HFFc6 (cell line): Measurements from ENCODE around the gene LGALS13. TPM values are rescaled to one million over a fixed set of nuclear protein-coding genes. Genes with fewer than 3 reads are reported as not detected.
"Not testable (repeated sequence)": the region's sequence is repeated elsewhere in the genome, so short reads cannot be mapped to it uniquely, and the experiment has no call there.

Experiments used
- DNase-seq: peaks from one replicate; pipeline ENCODE4 v3.0.0-alpha.2; 2018
- H3K27ac Mint-ChIP-seq: 2 replicates; pipeline ENCODE4 v1.8.0; 2020; ENCODE audit warnings: mild to moderate bottlenecking, mixed read lengths
- H3K27me3 Mint-ChIP-seq: 2 replicates; pipeline ENCODE4 v1.8.0; 2021; ENCODE audit warnings: mild to moderate bottlenecking, moderate library complexity, mixed read lengths; ENCODE audit not compliant: insufficient read depth
- H3K36me3 Mint-ChIP-seq: 2 replicates; pipeline ENCODE4 v1.8.0; 2021; ENCODE audit warnings: low read depth, mixed read lengths
- H3K4me1 Mint-ChIP-seq: 2 replicates; pipeline ENCODE4 v1.8.0; 2020; ENCODE audit warnings: low read depth, mixed read lengths
- H3K4me3 Mint-ChIP-seq: 2 replicates; pipeline ENCODE4 v1.8.0; 2020; ENCODE audit warnings: mild to moderate bottlenecking, moderate library complexity, mixed read lengths
- H3K9me3 Mint-ChIP-seq: 2 replicates; pipeline ENCODE4 v1.8.0; 2020; ENCODE audit warnings: mild to moderate bottlenecking, mixed read lengths
- CTCF ChIP-seq: fragments of 200-600 bp; sonication (generic); IDR thresholded peaks from 2 replicates; pipeline ENCODE4 v1.5.0; 2021; ENCODE audit warnings: antibody characterized with exemption, mild to moderate bottlenecking
- total RNA-seq, 6 experiments: library from RNA; stranded (reverse); fragmentation: NEBNext Ultra II Directional; extraction: Animal tissue kit (Norgen Biotek cat#: 25700); gene quantifications; 2 replicates in 1 of 6; 3 replicates in 5 of 6; pipeline ENCODE4 v1.2.3, GENCODE V29; 2021

Gene LGALS13
- total RNA-seq, 6 experiments from 2014 or later: not detected

DNA sequence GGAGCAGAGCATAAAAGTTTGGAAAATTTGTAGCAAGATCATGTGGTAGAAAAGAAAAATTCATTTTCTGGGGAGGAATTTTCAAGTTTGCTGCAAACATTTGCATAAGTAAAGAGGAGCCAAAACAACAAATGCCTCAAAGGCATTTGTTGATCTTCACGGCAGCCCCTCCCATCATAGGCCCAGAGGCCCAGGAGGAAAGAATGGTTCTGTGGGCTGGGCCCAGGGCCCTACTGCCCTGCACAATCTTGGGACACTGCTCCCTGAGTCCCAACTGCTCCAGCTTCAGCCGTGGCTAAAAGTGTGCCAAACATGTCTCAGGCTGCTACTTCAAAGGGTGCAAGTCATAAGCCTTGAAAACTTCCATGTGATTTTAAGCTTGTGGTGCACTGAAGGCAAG lies 11.3 kb downstream of the LGALS13 start:
- DNase-seq: no peak
- Mint-ChIP-seq H3K27ac (no peak overlapping the region), H3K4me1 (no peaks in the 10 kb centered on the region), H3K9me3 (peaks cover 7% of the 10 kb centered on the region), H3K4me3 (no peak overlapping the region), H3K27me3 (no peaks in the 10 kb centered on the region; the same call in none of the 2 replicates), H3K36me3 (peaks cover 5% of the 10 kb centered on the region)
- TF ChIP-seq CTCF: no peak

- H3K4me1 Mint-ChIP-seq: no peaks in the 10 kb centered on the region
- no peaks in the 10 kb centered on the region; the same call in none of the 2 replicates for H3K27me3 Mint-ChIP-seq
- no peak for DNase-seq
- no peak overlapping the region for H3K4me3 Mint-ChIP-seq
- TF ChIP-seq CTCF: no peak
- peaks cover 5% of the 10 kb centered on the region for H3K36me3 Mint-ChIP-seq
- H3K9me3 Mint-ChIP-seq: peaks cover 7% of the 10 kb centered on the region
- no peak overlapping the region for H3K27ac Mint-ChIP-seq
Measured at GRCh38 chr19:39617745-39618144, 15.4 kb downstream of the LGALS13 start.

DNA sequence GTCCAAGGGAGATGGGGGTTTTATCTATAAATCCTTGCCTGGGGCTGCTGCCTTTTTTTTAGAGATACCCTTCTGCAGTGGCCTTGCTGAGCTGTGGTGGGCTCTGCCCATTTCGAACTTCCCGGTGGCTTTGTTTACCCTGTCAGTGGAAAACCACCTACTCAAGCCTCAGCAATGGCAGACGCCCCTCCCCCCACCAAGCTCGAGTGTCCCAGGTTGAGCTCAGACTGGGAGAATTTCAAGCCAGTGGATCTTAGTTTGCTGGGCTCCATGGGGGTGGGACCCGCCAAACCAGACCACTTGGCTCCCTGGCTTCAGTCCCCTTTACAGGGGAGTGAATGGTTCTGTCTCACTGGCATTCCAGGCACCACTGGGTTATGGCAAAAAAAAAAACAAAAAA lies 21.6 kb downstream of the LGALS13 start:
- H3K4me1 Mint-ChIP-seq: no peaks in the 10 kb centered on the region
- no peak for DNase-seq
- H3K27me3 Mint-ChIP-seq: peaks cover 8% of the 10 kb centered on the region
- H3K9me3 Mint-ChIP-seq: no peaks in the 10 kb centered on the region
- H3K4me3 Mint-ChIP-seq: no peak overlapping the region
- no peaks in the 10 kb centered on the region for H3K36me3 Mint-ChIP-seq
- no peak for TF ChIP-seq CTCF
- H3K27ac Mint-ChIP-seq: no peak overlapping the region

DNA sequence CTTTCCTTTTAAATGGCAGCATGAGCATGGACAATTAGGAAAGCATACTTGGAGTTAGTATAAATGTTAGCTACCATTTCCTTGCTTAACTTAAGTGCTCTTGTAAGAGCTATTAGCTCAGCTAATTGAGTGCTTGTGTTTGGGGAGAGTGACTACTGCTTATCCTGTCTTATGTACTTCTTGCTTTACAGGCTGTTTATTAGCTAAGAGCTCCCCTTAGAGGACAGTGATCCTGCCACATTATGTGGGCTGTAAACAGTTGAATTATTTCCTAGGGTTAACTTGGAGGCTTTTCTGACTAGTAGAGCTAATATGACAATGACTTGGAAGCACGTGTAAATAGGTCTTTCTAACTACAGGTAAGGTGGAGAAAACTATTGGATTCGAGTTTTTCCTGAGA lies 25.3 kb downstream of the LGALS13 start:
- H3K27ac Mint-ChIP-seq, H3K27me3 Mint-ChIP-seq, H3K9me3 Mint-ChIP-seq, H3K4me3 Mint-ChIP-seq, H3K4me1 Mint-ChIP-seq, DNase-seq, H3K36me3 Mint-ChIP-seq: not testable (repeated sequence)

- Mint-ChIP-seq H3K4me1 (no peaks in the 10 kb centered on the region), H3K36me3 (no peaks in the 10 kb centered on the region), H3K9me3 (no peaks in the 10 kb centered on the region), H3K27me3 (peaks cover 8% of the 10 kb centered on the region), H3K27ac (no peak overlapping the region), H3K4me3 (no peak overlapping the region)
- no peak for TF ChIP-seq CTCF
- no peak for DNase-seq
Measured at GRCh38 chr19:39631178-39631577, 28.9 kb downstream of the LGALS13 start.

GRCh38 chr19:39631626-39632025 lies 29.3 kb downstream of the LGALS13 start:
- no peaks in the 10 kb centered on the region for H3K4me1 Mint-ChIP-seq
- H3K27ac Mint-ChIP-seq: no peak overlapping the region
- no peak overlapping the region for H3K4me3 Mint-ChIP-seq
- H3K36me3 Mint-ChIP-seq: no peaks in the 10 kb centered on the region
- TF ChIP-seq CTCF: no peak
- H3K27me3 Mint-ChIP-seq: peaks cover 3% of the 10 kb centered on the region
- no peak for DNase-seq
- H3K9me3 Mint-ChIP-seq: no peaks in the 10 kb centered on the region
